Upper lobe of left lung (tissue), 6 donors: ENCODE measurements around the gene RNF38. TPM values are rescaled to one million over a fixed set of nuclear protein-coding genes. Genes with fewer than 3 reads are reported as not detected.
A peak's percentile ranks its signal among the peaks of the same experiment; 100 is the strongest.
"Not testable (repeated sequence)": the region's sequence is repeated elsewhere in the genome, so short reads cannot be mapped to it uniquely, and the experiment has no call there.

ENCODE experiments used
- ATAC-seq, 2 donors: fragments of 200-7000 bp; cut with Tn5 transposase; one replicate each; pipeline ENCODE4 v1.9.1; 2022; ENCODE audit warnings: mild to moderate bottlenecking in 2 of 2, moderate library complexity in 2 of 2; ENCODE audit not compliant: low FRiP score in 2 of 2
- DNase-seq, 2 donors: peaks; one replicate each; pipeline ENCODE4 v3.0.0-alpha.2; 2019 to 2020
- H3K27ac ChIP-seq, 4 donors: fragments of 200-600 bp; sonication (generic); one replicate each; pipeline ENCODE4 v1.5.1; 2016 to 2019
- H3K27me3 ChIP-seq, 4 donors: fragments of 200-600 bp; sonication (generic); one replicate each; pipeline ENCODE4 v1.5.1; 2017 to 2019
- H3K36me3 ChIP-seq, 4 donors: fragments of 200-600 bp; sonication (generic); one replicate each; pipeline ENCODE4 v1.5.1; 2016 to 2019
- H3K4me1 ChIP-seq, 4 donors: fragments of 200-600 bp; sonication (generic); one replicate each; pipeline ENCODE4 v1.5.1; 2018 to 2019
- H3K4me3 ChIP-seq, 4 donors: fragments of 200-600 bp; sonication (generic); one replicate each; pipeline ENCODE4 v1.5.1; 2017 to 2019; ENCODE audit warnings: mild to moderate bottlenecking in 2 of 4, moderate library complexity in 1 of 4
- H3K9me3 ChIP-seq, 4 donors: fragments of 200-600 bp; sonication (generic); one replicate each; pipeline ENCODE4 v1.5.1; 2018 to 2019
- CTCF ChIP-seq, 6 experiments: fragments of 450-650 bp in 4 of 6; fragments of 200-600 bp in 2 of 6; sonication (generic) in 2 of 6; IDR thresholded peaks; one replicate each; pipeline ENCODE4 v1.5.1; 2016 to 2019; ENCODE audit warnings: antibody characterized with exemption in 6 of 6
- EP300 ChIP-seq, 4 donors: sonication (generic); formaldehyde crosslinking; IDR thresholded peaks; one replicate each; pipeline ENCODE4 v1.5.1; 2017; ENCODE audit warnings: antibody characterized with exemption in 4 of 4, control low read depth in 2 of 4
- POLR2A ChIP-seq, 4 donors: fragments of 450-650 bp; IDR thresholded peaks; one replicate each; pipeline ENCODE4 v1.5.1; 2016 to 2017; ENCODE audit warnings: antibody characterized with exemption in 4 of 4, mild to moderate bottlenecking in 2 of 4
- POLR2AphosphoS5 ChIP-seq, 2 donors: sonication (generic); formaldehyde crosslinking; IDR thresholded peaks; one replicate each; pipeline ENCODE4 v1.5.1; 2017; ENCODE audit warnings: antibody characterized with exemption in 2 of 2
- WGBS, 2 donors: methylation state at CpG; one replicate each; pipeline ENCODE4 v1.1.5; 2017 to 2018; 5-methylcytosine and 5-hydroxymethylcytosine counted together
- total RNA-seq, 6 donors: library from RNA; depleted of rRNA in 4 of 6; stranded (reverse); fragments of >200 nt in 4 of 6; gene quantifications; one replicate each; pipeline versions ENCODE4 v1.1.0 to v1.2.1, GENCODE V29; 2016 to 2021
- donor health status: DM: no; HTN: no; CAD: no; lungs with moderate emphysema.
- donor health status: DM: no; HTN: yes; CAD: no; lungs with severe emphysema.

The RNF38 gene
- total RNA-seq, 6 donors from 2014 or later: 17.4 to 41.9 (median 34.3) TPM

GRCh38 chr9:36389590-36389989, 10.5 kb downstream of the RNF38 start:
- DNase-seq (no peak), ATAC-seq (no peak)
- Histone ChIP-seq H3K4me3 (no peak overlapping the region), H3K9me3 (no peaks in the 10 kb centered on the region), H3K4me1 (peaks cover 3 to 28% (median 14%) of the 10 kb centered on the region in 4 donors), H3K36me3 (no peaks in the 10 kb centered on the region), H3K27ac (no peak overlapping the region), H3K27me3 (no peaks in the 10 kb centered on the region)
- no peak for TF ChIP-seq POLR2AphosphoS5 (IDR thresholded peaks at IDR 0.05)
- no peak for TF ChIP-seq CTCF (IDR thresholded peaks at IDR 0.05)
- TF ChIP-seq EP300 (IDR thresholded peaks at IDR 0.05): no peak
- TF ChIP-seq POLR2A (IDR thresholded peaks at IDR 0.05): no peak
- WGBS, 2 donors: 59 to 79% methylated on average over 2 of the region's 2 CpGs

GRCh38 chr9:36386396-36386965, 13.6 kb downstream of the RNF38 start:
- H3K4me1 ChIP-seq: peaks cover 20 to 56% (median 29%) of the 10 kb centered on the region in 4 donors
- not testable (repeated sequence) for H3K36me3 ChIP-seq, H3K9me3 ChIP-seq, H3K27ac ChIP-seq, DNase-seq, H3K4me3 ChIP-seq, ATAC-seq, H3K27me3 ChIP-seq
- 82 to 86% methylated on average over 7 of the region's 7 CpGs for WGBS, 2 donors

GRCh38 chr9:36382484-36382883, 17.6 kb downstream of the RNF38 start:
- Histone ChIP-seq H3K4me1 (peaks cover 17 to 61% (median 32%) of the 10 kb centered on the region in 4 donors), H3K9me3 (no peaks in the 10 kb centered on the region), H3K27me3 (no peaks in the 10 kb centered on the region), H3K4me3 (no peak overlapping the region), H3K36me3 (no peaks in the 10 kb centered on the region), H3K27ac (no peak overlapping the region)
- TF ChIP-seq POLR2A (IDR thresholded peaks at IDR 0.05): no peak
- TF ChIP-seq POLR2AphosphoS5 (IDR thresholded peaks at IDR 0.05): no peak
- no peak for TF ChIP-seq EP300 (IDR thresholded peaks at IDR 0.05)
- TF ChIP-seq CTCF (IDR thresholded peaks at IDR 0.05): no peak
- DNase-seq (peak in 1 of 2 donors; percentile 39), ATAC-seq (peak in 1 of 2 donors; percentile 53)

GRCh38 chr9:36364577-36364976, 35.5 kb downstream of the RNF38 start:
- Histone ChIP-seq H3K4me3 (no peak overlapping the region), H3K4me1 (no peaks in the 10 kb centered on the region), H3K9me3 (no peaks in the 10 kb centered on the region), H3K27ac (no peak overlapping the region), H3K36me3 (peaks cover 16 to 66% (median 20%) of the 10 kb centered on the region in 4 donors), H3K27me3 (no peaks in the 10 kb centered on the region)
- 100% methylated on average over 1 of the region's 1 CpG for WGBS, 2 donors
- DNase-seq (no peak), ATAC-seq (no peak)
- TF ChIP-seq CTCF (IDR thresholded peaks at IDR 0.05) (no peak), POLR2A (IDR thresholded peaks at IDR 0.05) (no peak), POLR2AphosphoS5 (IDR thresholded peaks at IDR 0.05) (no peak), EP300 (IDR thresholded peaks at IDR 0.05) (no peak)

- H3K4me1 ChIP-seq: no peaks in the 10 kb centered on the region
- peaks cover 8 to 55% (median 10%) of the 10 kb centered on the region in 4 donors for H3K36me3 ChIP-seq
- no peak overlapping the region for H3K27ac ChIP-seq
- no peak for TF ChIP-seq POLR2AphosphoS5 (IDR thresholded peaks at IDR 0.05)
- TF ChIP-seq POLR2A (IDR thresholded peaks at IDR 0.05): no peak
- TF ChIP-seq CTCF (IDR thresholded peaks at IDR 0.05): no peak
- TF ChIP-seq EP300 (IDR thresholded peaks at IDR 0.05): no peak
- WGBS, 2 donors: 100% methylated on average over 3 of the region's 3 CpGs; no CpG with 5 or more reads in 1 of the 2 donors
- ATAC-seq (no peak), DNase-seq (no peak)
- H3K4me3 ChIP-seq: no peak overlapping the region
- H3K9me3 ChIP-seq: no peaks in the 10 kb centered on the region
- H3K27me3 ChIP-seq: no peaks in the 10 kb centered on the region
Measured at GRCh38 chr9:36363448-36363847, 36.6 kb downstream of the RNF38 start.
